NCI-H1092 (cell line): ENCODE results near the gene TTLL1.
"Not testable (repeated sequence)": the region's sequence is repeated elsewhere in the genome, so short reads cannot be mapped to it uniquely, and the experiment has no call there.

Experiments used
- DNase-seq: peaks from one replicate; lab custom pipeline; 2025; lab: John Stamatoyannopoulos, UW

Gene TTLL1

DNA sequence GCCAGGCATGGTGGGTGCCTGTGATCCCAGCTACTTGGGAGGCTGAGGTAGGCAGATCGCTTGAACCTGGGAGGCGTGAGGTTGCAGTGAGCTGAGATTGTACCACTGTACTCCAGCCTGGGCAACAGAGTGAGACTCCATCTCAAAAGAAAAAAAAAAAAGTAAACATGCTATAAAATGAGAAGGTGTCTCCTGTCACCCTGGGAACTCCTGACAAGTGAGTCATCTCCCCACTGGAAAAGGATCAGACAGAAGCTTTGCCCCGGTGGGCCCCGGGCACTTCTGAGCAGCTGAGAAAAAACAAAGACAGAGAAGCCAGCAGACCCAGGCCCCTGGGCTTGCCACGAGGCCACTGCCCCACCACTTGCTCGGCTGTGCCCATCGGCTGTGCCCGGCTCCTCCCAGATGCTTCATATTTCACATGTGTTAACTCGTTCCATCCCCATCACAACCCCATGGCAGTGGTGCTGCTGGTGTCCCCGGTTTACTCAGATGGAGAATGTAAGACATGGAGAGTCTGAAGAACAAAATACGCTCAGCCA is 22.3 kb downstream of the TTLL1 start:
- no peak for DNase-seq

GRCh38 chr22:43066134-43066533 is 23.1 kb downstream of the TTLL1 start:
- DNase-seq, result no peak

- no peak for DNase-seq
Observed at GRCh38 chr22:43060183-43060582, 29.0 kb downstream of the TTLL1 start.

DNA sequence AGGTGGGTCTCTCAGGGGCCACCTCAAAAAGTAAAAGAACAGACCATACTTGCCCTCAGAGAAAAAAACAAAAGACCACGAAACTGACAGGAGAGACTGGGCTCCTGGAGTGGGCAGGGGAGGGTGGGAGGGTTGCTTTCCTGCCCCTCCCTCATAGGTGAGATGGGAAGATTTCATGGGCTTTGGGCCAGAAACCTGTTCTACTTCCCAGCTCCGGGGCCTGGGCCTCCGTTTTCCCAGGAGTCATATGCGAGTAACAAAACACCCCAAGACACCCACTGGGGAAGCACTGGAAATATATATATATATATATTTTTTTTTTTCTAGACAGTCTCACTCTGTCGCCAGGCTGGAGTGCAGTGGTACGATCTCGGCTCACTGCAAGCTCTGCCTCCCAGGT is 31.6 kb downstream of the TTLL1 start:
- DNase-seq, result no peak

DNA sequence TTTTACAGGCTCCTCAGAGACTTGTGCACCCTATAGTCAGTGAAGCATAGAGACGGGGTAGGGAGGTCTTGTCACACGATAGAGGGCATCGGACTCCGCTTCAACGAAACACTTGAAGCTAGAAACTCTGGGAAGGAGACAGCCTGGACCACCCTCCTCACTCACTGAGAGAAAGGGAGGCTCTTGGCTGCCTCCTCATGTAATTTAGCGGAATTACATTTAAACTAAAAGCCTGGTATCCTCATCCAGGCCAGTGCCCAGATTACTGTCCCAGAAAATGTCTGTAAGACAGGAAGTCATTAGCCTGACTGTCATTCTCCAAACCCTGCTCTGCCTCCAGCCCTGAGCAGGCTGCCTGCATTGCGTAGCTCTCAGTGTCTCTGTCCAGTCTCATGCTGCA is 36.0 kb downstream of the TTLL1 start:
- no peak for DNase-seq

DNA sequence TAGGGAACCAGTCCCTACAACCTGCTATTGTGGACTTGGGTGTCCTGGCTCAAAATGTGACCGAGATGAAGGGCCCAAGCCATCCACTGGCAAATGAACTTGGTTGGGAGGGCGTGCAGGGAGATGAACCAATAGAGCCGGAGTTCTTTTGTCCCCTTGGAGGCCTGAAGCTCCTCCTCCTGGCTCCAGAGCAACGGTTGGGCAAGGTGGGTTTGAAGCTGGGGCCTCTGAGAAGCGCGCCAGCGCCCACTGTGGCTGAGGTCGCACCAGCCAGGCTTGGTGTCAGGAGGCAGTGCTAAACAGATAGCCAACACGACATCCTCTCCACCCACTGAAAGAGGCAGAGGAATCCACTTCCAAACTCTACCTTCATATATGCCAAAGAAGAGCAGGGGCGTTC is 38.2 kb downstream of the TTLL1 start:
- DNase-seq, result no peak

DNA sequence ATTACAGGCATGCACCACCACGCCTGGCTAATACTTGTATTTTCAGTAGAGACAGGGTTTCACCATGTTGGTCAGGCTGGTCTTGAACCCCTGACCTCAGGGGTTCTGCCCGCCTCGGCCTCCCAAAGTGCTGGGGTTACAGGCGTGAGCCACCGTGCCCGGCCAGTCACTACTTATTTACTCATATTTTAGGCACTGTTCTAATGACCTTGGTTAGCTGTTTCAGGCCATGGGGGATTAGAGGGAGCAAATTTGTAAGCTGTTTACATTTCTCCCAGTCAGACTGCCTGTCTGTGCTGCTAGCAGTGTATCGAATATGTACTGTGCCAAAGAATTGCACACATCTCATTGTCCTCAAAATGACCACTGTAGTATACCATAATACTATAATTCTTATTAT is 41.6 kb downstream of the TTLL1 start:
- DNase-seq, result no peak

DNA sequence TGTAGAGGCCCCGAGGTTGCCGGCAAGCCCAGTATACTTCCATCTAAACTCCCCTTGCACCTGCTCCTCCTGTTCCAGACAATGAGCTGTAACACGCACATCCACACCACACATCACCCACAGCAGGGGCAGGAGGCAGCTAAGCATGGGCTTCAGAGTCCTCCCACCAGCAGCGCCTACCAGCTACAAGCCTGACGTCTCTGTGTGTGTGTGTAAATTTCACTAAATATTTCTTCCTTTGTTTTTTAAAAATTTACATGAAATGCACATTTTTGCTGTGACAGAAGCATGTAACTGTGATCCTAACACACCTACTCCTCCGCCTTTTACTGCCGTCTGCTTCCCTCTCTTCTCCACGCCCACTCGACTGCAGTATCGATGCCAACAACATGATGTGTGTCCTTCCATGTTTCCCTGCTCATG is 44.9 kb downstream of the TTLL1 start:
- no peak for DNase-seq

DNA sequence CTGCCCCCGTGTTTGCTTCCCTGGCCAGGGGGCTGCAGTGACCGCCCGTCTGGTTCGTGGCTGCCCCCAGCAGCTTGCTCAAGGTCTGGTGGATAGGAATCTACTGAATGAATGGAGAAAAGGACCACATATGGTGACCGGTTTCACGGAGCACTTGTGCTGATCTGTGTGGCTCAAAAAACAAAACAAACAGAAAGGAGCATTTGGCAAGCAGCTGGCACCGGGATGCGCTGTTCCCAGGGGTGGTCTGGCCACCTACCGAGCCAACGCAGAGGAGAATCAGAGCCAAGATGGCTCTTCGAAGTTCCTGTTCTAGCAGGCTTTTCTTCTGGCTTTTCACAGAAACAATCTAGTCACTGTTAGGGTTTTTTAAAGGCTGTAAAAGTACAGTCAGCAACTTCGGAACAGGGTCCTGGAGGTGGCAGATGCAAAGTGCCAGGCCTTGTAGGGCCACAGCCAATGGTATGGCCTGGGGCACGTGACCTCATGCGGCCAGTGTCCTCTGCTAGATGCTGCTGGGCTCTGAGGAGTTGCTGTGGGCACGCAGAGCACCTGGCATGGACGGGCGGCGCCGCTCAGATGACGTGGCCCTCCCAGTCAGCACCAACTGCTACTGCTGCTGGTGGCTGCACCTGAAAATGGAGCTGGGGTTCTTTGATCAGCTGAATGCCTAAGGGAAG is 47.0 kb downstream of the TTLL1 start:
- peak; percentile 17 for DNase-seq

DNA sequence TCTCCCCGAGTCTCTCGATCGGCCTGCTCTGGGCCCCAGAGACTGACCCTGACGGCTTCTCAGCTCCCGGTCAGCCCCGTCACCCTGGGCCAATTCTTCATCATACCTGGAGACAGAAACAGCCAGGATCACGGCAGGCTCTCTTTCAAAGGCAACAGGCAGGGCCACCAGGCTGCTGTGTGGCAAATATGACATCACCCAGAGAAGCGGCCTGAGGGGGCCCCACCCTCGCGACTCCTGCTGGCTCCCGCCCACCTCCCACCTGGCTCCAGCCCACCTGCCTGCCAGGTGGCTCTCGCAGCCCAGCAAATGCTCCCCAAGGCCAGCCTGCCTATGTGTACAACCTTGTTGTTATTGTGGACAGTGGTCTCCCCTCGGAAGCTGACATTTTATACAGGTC is 49.4 kb downstream of the TTLL1 start:
- DNase-seq, result no peak

GRCh38 chr22:43038325-43038724 is 50.9 kb downstream of the TTLL1 start:
- DNase-seq, result no peak

- DNase-seq, result no peak
Observed at GRCh38 chr22:43036282-43036829, 52.8 kb downstream of the TTLL1 start.

DNA sequence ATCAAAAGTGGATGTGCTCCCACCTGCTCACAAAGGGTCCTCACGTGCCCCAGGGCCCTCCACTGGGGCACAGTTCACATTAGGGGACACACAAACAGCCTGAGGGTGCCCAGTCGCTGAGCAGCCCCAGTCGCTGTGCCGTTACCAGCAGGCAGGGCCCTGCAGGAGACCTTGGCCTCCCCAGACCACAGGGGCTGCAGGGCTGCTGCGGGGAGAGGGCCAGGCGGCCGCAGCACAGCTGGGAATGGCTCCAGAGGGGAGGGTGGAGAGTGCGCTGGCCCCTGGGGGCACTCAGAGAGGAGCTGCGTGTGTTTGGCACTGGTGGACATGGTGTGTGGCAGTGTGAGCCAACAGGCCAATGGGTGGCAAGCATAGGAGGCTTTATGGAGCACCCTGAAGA is 53.9 kb downstream of the TTLL1 start:
- DNase-seq, result no peak

DNA sequence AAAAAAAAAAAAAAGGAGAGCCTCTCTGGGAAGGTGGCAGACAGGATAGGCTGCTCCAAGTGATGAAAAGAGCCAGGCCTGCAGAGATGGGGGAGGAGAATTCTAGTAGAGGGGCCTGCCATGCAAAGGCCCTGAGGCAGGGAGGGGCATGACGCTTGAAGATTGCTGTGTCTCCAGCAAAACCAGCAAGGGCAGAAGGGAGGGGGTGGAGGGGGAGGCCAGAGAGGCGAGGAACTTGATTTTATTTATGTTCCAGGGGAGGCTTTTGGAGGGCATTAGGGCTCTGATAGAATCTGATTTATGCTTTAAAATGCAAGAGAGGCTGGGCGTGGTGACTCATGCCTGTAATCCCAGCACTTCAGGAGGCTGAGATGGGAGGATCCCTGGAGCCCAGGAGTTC is 57.6 kb downstream of the TTLL1 start:
- no peak for DNase-seq

- DNase-seq, result no peak
Observed at GRCh38 chr22:43018615-43019014, 70.6 kb downstream of the TTLL1 start.

GRCh38 chr22:43017525-43018460 is 71.4 kb downstream of the TTLL1 start:
- DNase-seq, result no peak

GRCh38 chr22:43016150-43016549 is 73.0 kb downstream of the TTLL1 start:
- DNase-seq, result not testable (repeated sequence)

GRCh38 chr22:43015677-43016042 is 73.5 kb downstream of the TTLL1 start:
- DNase-seq, result no peak

DNA sequence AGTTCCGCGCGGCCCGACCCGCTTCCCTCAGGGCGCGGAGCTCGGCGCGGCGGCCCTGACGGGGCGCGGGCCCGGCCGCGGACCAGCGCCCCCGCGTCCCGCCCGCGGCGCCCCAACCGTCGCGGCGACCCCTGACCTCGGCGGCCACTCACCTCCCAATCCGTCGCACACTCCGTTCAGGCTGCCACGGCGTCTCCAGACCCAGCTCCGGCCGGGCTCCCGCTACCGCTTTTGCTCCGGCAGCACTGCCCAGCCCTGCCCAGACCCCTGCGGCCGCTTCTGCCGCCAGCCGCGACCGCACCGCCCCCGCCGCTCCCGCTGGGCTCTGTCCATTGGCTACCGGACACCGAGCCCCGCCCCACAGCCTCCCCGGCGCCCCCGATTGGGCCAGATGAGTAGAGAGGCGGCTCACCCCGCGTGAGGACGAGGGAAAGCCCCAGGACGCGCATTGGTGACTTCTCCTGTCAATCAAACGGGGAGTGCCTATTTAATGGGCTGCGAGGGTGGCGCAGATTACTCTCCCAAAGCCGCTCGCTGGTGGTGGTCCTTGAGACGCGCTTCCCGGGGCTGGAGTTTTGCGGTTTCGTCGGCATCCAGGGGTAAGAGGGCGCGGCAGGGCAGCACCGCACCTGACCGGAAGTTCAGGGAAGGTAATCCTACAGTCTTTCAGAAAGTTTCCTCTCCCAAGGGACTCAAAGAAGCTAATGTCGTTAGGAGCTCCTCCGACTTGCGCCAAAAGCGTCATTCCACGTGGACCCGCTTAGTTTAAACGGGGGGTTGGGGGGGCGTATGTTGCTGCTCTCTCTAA is 74.1 kb downstream of the TTLL1 start, which contains the start of gene PACSIN2:
PACSIN2 (minus strand) TSS at position 281 of the 808 bp plus-strand sequence. CDS start 103,069 bp downstream, outside the sequence.
- DNase-seq, result peak; percentile 80

GRCh38 chr22:43014316-43014868 is 74.8 kb downstream of the TTLL1 start:
- no peak for DNase-seq
